Activated CD4-positive, alpha-beta T cell treated with anti-CD3 and anti-CD28 coated beads for 4 hours (primary cell): Measurements from ENCODE around the gene VWA5B1.

Source experiments
- DNase-seq, 2 donors: peaks; one replicate each; pipeline ENCODE4 v3.0.0-alpha.2; 2020

Gene VWA5B1

DNA sequence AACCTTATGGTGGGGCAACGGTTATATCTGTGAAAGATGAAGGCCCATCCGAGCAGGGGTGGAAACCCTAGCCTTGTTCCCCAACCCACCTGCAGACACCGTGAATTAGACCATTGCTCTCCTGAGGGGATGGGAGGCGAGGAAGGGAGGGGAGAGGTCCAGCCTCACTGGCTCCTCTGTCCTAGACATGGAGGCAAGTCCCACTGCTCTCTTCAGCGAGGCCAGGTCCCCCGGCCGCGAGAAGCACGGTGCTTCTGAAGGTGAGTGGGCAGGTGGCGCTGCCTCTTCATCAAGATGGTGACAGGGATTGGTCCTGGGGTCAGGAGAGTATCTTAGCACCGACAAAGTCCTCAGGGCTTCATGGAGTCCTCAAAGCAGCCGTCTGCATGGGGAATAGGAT lies 59.3 kb downstream of the VWA5B1 start:
- no peak for DNase-seq

DNA sequence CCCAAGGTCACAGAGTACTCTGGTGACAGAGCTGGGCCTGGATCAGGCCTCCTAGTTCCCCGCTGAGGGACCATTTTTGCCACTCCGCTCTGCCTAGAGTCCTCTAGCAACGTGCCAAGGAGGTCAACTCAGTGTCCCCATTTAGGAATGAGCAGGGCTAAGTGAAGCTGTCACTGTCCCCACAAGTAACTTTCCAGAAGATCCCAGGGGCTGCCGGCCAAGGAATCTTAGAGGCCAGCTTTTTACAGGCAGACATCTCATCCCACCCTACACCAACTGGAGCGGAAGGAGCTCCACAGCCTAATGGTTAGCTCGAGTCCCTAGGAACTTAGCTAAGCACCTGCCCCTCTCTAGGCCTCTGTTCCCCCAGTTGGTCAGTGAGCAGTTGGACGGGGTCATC lies 59.7 kb downstream of the VWA5B1 start:
- no peak for DNase-seq

GRCh38 chr1:20351911-20352701 lies 61.4 kb downstream of the VWA5B1 start:
- no peak for DNase-seq

- no peak for DNase-seq
These were observed 63.2 kb downstream of the VWA5B1 start for GRCh38 chr1:20353836-20354235.

DNA sequence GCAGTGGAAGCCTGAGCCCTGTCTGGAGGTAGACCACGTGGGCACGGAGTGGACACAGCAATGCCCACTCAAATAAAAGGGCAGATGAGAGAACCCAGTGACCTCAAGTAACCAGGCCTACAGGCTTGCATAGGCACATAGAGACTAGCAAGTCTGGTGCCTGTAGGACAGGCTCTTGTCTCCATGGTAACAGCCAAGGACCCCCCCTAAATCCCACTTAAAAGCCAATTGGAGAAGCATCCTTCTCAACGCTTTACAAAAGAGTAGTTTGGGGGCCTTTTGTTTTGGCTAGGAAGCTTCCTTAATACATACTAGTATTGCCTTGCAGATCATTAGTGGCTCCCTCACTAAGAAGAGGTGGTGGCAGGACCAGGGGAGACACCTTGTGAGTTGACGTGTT lies 63.9 kb downstream of the VWA5B1 start:
- DNase-seq = no peak

GRCh38 chr1:20355101-20355827 lies 64.6 kb downstream of the VWA5B1 start:
- DNase-seq = no peak

DNA sequence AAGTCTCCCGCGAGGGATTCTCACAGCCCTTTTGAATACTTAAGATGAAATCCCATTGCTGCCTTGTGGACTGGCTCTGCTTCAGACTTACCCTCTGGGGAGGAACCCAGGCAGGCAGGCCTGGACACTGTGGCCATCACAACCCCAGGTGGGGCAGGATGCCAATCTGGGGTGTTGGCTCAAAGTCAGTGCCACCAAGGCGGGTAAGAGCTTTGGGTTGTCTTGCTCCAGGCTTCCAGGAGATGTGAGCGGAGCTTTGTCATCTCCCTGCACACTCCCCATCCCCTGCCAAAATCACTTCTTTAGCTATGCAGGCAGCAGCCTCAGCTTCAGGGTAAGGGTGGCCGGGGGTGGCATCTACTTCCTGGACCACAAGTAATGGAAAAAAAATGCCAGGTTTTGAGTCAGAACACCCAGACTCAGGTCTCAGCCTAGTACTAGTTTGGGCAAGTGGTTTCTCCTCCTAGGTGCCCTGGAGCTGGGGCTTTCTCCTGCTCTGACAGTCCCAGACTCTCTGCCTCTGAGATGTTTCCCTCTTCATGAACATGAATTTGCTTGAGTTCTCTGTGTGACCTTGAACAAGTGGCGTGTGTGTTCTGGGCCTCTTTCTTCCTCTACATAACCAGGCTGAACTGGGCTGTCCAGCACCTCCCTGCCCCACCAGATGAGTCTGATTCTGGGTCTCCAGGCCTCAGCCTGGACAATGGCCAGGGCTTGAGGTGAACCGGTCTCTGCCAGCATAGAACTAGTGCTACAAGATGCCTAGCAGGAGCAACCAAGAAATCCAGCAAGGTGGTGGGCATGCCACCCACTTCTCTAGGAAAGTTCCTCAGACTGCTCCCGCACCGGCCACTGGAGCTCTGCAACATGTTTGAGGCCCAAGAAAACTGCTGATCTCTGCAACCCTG lies 65.4 kb downstream of the VWA5B1 start:
- no peak for DNase-seq

DNA sequence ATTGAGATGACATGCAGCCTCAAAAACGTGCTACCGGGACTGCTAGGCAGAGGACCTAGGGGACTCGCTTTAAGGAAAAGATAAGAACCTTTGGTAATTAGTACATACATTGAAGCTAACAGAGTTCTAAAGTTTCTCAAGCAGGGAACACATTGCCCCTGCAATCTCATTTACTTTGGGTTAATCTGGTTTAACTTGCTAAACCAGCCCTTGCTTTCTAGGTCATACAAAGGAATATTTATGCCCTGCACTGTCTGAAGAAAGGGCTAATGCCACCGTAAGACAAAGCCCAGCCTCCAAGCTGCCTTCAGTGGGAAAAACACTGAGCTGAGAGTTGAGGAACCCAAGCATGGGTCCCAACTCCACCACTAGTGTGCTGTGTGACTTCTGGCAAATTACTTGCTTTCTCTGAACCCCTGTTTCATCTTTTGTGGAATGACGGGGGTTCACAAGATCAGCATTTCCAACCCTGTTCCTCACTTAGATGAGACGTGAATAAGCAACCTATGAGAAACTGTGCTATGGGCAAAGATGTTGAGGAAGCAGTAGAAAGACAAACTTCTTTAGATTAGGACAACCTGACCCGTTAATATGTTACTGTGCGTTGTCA lies 66.3 kb downstream of the VWA5B1 start:
- DNase-seq = no peak

DNA sequence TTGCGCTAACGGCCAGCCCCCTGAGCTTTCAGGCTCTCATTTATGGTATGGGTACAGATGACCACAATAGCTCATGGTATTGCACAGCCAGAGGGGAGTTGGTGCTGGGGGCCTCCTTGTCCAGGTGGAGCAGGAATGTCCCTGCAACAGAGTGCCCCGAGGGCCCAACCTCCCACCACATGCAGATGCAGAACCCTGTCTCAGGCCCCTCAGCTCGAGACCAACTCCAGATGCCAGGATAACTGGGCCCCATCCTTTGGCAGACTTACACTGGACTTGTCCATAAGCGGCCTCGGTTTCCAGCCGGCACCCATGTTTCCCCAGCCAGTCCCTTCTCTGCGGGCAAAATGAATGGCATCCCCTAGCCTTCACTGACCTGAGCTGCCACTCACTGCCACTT lies 67.1 kb downstream of the VWA5B1 start:
- no peak for DNase-seq

DNA sequence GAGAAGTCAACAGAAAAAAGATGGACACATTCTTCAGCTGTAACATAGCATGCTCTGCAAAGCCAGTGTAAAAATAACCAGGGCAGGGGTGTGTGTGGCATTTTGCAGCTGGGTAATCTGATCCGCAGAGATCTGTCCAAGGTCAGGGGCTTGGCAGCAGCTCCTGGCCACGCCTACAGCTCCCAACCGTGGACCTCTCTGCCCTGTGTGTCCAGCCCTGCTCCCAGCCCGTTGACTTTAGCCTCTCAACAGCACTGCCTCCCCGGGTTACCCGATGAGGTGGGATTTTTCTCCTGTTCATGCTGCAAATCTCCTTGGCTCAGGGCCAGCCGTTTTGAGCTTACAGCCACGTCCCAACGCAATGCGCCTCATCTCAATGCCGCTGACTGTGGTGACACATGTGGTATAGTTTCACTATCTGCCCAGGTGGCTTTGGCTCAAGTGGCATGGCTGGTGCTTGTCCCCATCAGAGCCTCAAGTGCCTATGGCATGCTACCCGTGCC lies 68.1 kb downstream of the VWA5B1 start:
- no peak for DNase-seq

DNA sequence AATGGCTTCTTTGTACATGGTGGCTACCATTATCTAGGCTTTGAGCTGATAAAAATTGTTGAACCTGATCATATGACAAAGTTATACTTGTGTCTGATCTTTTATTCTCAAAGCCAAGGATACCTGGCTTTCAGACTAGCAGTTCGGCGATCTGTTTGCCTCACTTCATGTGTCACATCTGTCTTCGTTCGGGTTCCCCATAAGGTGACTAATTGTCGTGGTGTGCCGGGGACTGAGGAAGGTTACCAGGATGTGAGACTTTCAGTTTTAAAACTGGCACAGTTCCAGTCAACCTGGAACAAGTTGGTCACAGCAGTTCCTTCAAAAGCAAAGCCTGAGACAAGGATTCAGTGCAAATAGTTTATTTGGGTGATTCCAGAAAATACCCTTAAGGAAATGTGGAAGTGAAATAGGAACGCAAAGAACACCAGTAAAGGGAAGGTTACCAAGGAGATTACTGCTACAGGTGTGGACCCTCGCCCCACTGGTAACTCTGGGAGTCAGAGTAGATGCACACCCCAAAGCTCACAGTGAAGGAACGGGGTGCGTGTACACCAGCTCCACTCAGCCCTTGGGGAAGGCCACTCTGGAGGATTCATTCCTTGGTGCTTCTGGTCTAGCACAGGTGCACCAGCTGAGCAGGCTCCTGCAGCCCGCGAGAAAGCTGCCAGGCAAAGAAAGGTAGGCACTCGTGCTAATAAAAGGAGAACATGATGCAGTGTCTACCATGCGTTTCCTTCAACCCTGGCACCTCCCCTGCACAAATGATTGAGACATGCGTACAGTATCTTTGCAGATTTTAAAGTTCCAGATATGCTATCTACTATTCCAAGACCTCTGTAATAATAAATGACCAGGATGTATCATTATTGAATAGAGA lies 69.0 kb downstream of the VWA5B1 start:
- DNase-seq = peak; percentile 43 to 44

- DNase-seq = no peak
These were observed 70.7 kb downstream of the VWA5B1 start for GRCh38 chr1:20361401-20361800.

DNA sequence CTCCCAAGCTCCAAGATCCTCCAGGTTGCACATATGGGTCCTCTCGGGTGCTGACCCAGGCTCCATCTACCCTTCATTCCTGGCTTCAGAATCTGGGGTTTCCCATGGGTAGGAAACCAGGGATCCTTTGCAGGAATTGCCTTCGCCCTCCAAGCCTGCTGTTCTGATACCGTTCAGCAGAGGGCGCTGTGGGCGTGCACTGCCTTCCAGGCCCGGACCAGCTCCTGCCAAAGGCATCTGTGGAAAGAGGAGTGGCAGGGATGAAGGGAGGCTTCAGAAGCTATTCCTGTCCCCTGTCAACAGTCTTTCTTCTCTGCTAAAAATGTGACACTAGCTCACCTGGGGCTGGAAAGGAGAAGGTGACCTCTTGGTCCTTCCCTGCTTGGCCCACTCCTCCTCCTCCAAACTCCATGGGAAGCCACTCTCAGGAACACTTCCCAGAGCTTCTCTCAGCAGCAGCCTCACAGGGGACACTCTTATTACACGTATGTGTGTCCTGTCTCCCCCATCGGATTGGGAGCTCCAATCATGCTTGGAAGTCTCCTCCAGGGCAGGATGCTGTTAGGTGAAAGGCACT lies 71.2 kb downstream of the VWA5B1 start:
- DNase-seq = peak in 1 of 2 donors; percentile 33

DNA sequence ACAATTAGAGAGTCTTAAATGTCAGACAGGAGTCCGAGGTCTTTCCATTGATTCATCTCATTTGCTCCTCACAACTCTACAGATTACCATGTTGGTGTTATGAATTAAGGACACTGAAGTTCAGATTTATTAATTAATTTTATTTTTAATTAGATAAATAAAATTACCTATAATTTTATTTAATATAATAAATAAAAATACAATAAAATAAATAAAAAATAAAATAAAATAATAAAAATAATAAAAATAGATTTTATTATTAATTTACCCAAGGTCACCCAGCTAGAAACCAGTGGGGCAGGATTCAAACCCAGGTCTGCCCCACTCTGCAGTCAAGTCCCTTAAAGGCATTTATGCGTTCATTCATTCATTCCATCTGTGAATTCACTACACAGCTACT lies 72.2 kb downstream of the VWA5B1 start:
- DNase-seq = no peak

DNA sequence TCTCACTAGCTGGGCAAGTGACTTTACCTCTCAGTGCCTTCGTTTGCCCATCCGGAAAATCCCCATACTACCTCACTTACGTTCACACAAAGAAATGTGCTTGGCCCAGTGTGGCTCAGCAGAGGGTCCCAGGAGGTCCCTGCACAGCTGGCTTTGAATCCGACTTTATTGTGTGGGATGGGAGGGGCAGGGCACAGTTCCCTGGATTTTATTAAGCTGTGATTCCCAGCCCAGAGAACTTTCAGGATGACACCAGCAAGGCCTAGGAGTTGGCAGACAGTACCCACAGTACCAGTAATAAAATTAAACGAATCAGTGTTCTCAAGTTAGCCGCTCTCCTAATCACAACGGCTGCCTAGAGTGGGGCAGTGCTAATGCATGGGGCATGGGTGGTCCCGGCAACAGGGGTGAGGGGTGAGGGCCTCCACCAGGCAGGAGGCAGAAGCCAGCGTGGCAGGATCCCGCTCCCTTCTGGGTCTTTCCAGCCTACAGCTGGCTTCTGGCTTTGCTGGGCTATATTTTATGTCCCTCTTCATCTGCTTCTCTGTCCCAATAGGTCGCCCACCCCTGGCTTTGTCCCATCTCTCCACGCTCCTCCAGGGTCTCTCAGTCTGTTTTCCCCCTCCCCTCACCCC lies 74.9 kb downstream of the VWA5B1 start:
- DNase-seq = no peak

DNA sequence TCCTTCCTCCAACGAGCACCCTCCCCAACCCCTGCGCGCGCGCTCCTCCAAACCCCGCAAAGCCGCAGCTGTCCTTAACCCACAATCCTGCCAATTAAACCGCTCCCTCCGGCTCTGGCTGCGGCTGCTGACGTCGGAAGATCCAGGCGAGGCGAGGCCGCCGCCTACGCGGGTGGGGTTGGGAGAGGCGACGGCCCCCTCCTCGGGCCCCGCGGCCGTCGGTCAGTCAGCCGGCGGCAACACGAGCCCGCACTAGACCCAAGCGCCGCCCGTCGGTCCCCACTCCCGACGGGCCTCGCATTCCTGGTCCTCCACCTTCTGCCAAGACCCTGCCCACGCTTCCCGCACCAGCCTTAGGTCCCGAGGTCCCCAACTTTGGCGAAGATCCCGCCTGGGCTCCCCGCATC lies 75.4 kb downstream of the VWA5B1 start:
- no peak for DNase-seq

DNA sequence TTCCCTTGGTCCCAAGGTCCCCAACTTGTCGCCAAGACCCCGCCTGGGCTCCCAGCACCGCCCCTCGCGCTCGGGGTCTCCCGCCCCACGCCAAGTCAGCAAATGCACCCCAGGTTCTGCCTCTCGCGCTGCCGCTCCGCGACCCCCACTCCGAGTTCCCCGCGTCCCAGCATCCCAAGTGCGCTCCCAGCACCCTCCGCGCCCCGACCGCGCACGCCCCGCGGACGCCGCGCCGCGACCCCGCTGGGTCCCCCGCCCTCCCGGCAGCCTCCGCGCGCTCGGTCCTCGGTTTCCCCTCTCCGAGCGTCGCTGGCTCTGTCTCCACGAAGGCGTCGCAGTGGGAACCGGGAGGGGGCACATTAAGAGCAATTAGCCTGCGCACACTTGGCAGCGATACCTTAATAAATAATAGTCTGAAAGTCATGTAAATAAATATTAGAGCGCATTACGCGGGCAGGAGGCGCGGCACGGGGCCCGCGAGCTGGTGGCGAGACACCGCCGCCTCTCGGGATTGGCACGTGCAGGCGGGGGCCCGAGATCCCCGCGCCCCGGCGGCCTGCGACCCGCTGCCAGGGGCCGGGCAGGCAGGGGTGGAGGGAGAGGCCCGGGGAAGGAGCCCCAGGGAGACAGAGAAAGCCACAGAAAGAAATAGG lies 75.9 kb downstream of the VWA5B1 start:
- no peak for DNase-seq

DNA sequence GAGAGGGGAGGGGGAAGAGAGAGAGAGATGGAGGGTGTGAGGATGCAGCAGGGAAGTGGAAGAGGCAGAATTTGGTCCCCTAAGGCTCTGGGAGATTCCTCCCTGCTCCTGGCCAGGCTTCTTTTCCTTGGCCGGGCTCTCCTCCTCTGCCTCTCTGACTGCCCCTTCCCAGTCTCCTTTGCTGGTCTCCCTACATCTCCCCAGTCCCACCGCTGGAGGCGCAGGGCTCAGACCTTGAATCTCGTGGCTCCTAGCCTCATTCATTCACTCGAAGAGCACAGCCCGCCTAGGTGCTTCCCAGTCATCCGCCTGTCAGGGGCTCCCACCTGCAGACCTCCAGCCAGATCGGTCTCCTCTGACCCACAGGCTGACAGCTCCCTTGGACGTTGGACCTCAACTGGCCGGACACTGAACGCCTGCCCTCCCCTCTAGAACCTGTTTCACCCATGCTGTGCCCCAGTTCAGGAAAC lies 76.5 kb downstream of the VWA5B1 start:
- no peak for DNase-seq

DNA sequence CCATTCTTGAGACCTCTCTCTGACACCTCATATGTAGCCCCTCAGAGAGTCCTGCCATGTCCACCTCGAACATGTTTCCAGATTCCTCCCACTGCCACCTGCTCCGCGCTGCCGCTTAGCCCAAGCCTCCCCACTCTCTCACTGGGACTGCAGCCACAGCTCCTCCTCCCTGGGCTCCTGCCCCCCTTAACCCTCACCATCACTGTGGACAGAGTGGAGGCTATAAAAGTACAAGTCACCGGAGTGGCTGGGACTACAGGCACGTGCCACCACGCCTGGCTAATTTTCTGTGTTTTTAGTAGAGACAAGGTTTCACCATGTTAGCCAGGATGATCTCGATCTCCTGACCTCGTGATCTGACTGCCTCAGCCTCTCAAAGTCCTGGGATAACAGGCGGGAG lies 77.0 kb downstream of the VWA5B1 start:
- DNase-seq = no peak

DNA sequence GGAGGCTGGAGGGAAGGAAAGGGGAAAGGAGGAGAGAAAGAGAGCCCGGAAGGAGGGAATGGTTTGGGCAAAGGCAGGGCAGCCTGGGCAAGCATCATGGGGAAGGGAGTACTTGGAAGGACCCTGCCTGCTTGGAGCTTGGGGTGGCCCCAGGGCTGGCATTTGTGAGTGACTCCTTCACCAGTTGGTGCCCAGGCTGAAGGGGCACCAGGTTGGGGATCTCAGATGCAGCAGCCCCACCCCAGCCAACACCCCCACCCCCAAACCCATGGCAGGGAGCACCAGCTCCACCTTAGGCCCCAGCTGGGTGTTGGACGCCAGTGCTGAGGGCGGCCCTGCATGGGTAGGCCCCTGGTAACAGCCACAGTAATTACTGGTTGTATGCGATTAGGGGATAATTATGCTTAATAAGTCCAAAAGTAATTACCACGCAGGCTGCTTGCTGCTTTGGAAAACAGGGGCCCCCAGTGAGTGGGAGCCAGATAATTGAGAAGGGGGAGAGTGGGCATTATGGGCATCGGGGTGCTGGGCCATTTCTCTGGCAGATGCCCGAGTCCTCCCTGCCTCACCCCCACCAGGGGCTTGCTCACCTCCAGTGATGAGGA lies 78.3 kb downstream of the VWA5B1 start:
- DNase-seq = no peak
